ENCODE results near the gene PTDSS2.

- TF ChIP-seq POLR2A (IDR thresholded peaks at IDR 0.05) (no peak), CTCF (IDR thresholded peaks at IDR 0.05) (peak in 1 of 7 experiments; percentile 16), EP300 (IDR thresholded peaks at IDR 0.05) (no peak)
These were observed 57.1 kb downstream of the PTDSS2 start, which contains the start of gene RNH1 for GRCh38 chr11:506995-507726.

Measured in stomach (tissue), 4 donors.